CD14-positive monocyte (primary cell): ENCODE data around the gene TBX10. TPM values are rescaled to one million over a fixed set of nuclear protein-coding genes. Genes with fewer than 3 reads are reported as not detected.

ENCODE experiments used
- DNase-seq, 3 donors: peaks; one replicate each; pipeline ENCODE4 v3.0.0-alpha.2; 2011 to 2022
- H2AFZ ChIP-seq: 2 replicates; pipeline ENCODE4 v1.6.0; 2012; ENCODE audit warnings: mild to moderate bottlenecking, low read depth, low read length, inconsistent platforms; ENCODE audit not compliant: insufficient read depth, poor library complexity, severe bottlenecking
- H3K27ac ChIP-seq, 2 donors: 1 replicate in 1 of 2; 2 replicates in 1 of 2; pipeline ENCODE4 v1.5.1; 2012 to 2013; ENCODE audit warnings: low read length in 2 of 2, control low read depth in 1 of 2, inconsistent platforms in 1 of 2, low read depth in 1 of 2, mild to moderate bottlenecking in 1 of 2
- H3K27me3 ChIP-seq, 2 donors: one replicate each; pipeline versions ENCODE4 v1.6.0 to v1.6.1; 2011 to 2013; ENCODE audit warnings: low read length in 2 of 2; ENCODE audit not compliant: control insufficient read depth in 2 of 2, insufficient read depth in 2 of 2
- H3K36me3 ChIP-seq, 2 donors: replicated peaks in 1 of 2; 1 replicate in 1 of 2; 2 replicates in 1 of 2; pipeline versions ENCODE4 v1.5.1 to v1.6.1; 2012 to 2013; ENCODE audit warnings: low read length in 2 of 2, control low read depth in 1 of 2, inconsistent platforms in 1 of 2, mild to moderate bottlenecking in 1 of 2; ENCODE audit not compliant: insufficient read depth in 2 of 2, control insufficient read depth in 1 of 2
- H3K4me1 ChIP-seq, 2 donors: 1 replicate in 1 of 2; 2 replicates in 1 of 2; pipeline versions ENCODE4 v1.5.1 to v1.6.1; 2012 to 2013; ENCODE audit warnings: low read length in 2 of 2, control low read depth in 1 of 2, inconsistent platforms in 1 of 2, mild to moderate bottlenecking in 1 of 2, moderate library complexity in 1 of 2; ENCODE audit not compliant: insufficient read depth in 2 of 2, control insufficient read depth in 1 of 2
- H3K4me2 ChIP-seq: replicated peaks from 2 replicates; pipeline ENCODE3; 2012; ENCODE audit warnings: low read length, moderate library complexity, mild to moderate bottlenecking; ENCODE audit not compliant: poor library complexity, severe bottlenecking; ENCODE audit errors: extremely low read depth
- H3K4me3 ChIP-seq, 3 experiments: fragments of 200-600 bp in 1 of 3; sonication (generic) in 1 of 3; replicated peaks in 1 of 3; 1 replicate in 2 of 3; 2 replicates in 1 of 3; pipeline ENCODE4 v1.5.1; 2011 to 2013; ENCODE audit warnings: low read length in 3 of 3, mild to moderate bottlenecking in 3 of 3, control low read depth in 2 of 3, low read depth in 2 of 3, inconsistent platforms in 1 of 3, moderate library complexity in 1 of 3
- H3K79me2 ChIP-seq: 2 replicates; pipeline ENCODE4 v1.6.0; 2012; ENCODE audit warnings: mild to moderate bottlenecking, control low read depth, inconsistent platforms, low read length, moderate library complexity; ENCODE audit not compliant: insufficient read depth
- H3K9ac ChIP-seq: 2 replicates; pipeline ENCODE4 v1.6.0; 2017; ENCODE audit warnings: low read length, mild to moderate bottlenecking; ENCODE audit not compliant: insufficient read depth, poor library complexity, severe bottlenecking
- H3K9me3 ChIP-seq, 2 donors: replicated peaks in 1 of 2; 1 replicate in 1 of 2; 2 replicates in 1 of 2; pipeline versions ENCODE4 v1.5.1 to v1.6.1; 2012 to 2013; ENCODE audit warnings: low read length in 2 of 2, control low read depth in 1 of 2; ENCODE audit not compliant: control insufficient read depth in 1 of 2, insufficient read depth in 1 of 2
- H4K20me1 ChIP-seq: 2 replicates; pipeline ENCODE4 v1.6.0; 2012; ENCODE audit warnings: mild to moderate bottlenecking, low read length, control low read depth, moderate library complexity; ENCODE audit not compliant: insufficient read depth
- H3K27ac Mint-ChIP-seq, 7 donors: one replicate each; pipeline ENCODE4 v1.8.0; 2020; ENCODE audit warnings: mild to moderate bottlenecking in 7 of 7, mixed read lengths in 7 of 7, moderate library complexity in 6 of 7, inconsistent platforms in 2 of 7
- H3K27me3 Mint-ChIP-seq, 3 donors: one replicate each; pipeline ENCODE4 v1.8.0; 2021 to 2022; ENCODE audit warnings: low read depth in 3 of 3, mild to moderate bottlenecking in 3 of 3, mixed read lengths in 3 of 3, moderate library complexity in 3 of 3, inconsistent platforms in 1 of 3
- H3K36me3 Mint-ChIP-seq, 2 donors: one replicate each; pipeline ENCODE4 v1.8.0; 2020; ENCODE audit warnings: mixed read lengths in 2 of 2, inconsistent platforms in 1 of 2, mild to moderate bottlenecking in 1 of 2
- H3K4me1 Mint-ChIP-seq: one replicate; pipeline ENCODE4 v1.8.0; 2020; ENCODE audit warnings: mild to moderate bottlenecking, mixed read lengths
- H3K4me3 Mint-ChIP-seq, 2 donors: one replicate each; pipeline ENCODE4 v1.8.0; 2020; ENCODE audit warnings: mild to moderate bottlenecking in 2 of 2, mixed read lengths in 2 of 2, moderate library complexity in 1 of 2
- H3K9me3 Mint-ChIP-seq, 7 donors: one replicate each; pipeline ENCODE4 v1.8.0; 2020 to 2022; ENCODE audit warnings: mixed read lengths in 7 of 7, mild to moderate bottlenecking in 6 of 7, moderate library complexity in 6 of 7, inconsistent platforms in 2 of 7
- CTCF ChIP-seq: fragments of 200-600 bp; IDR thresholded peaks from one replicate; pipeline ENCODE4 v1.8.0; 2022; ENCODE audit warnings: antibody characterized with exemption, mild to moderate bottlenecking
- WGBS: methylation state at CpG from one replicate; pipeline ENCODE4 v1.1.5; 2013; ENCODE audit warnings: missing lambda C conversion rate; ENCODE audit not compliant: insufficient coverage; 5-methylcytosine and 5-hydroxymethylcytosine counted together
- intact Hi-C, 2 donors: fragments of 100-400 bp; cut with micrococcal nuclease; formaldehyde crosslinking; loops; one replicate each; pipeline versions ENCODE4 v1.15.0 to v1.15.1; 2023
- polyA plus RNA-seq, 3 donors: library from polyadenylated mRNA; depleted of rRNA in 1 of 3; unstranded in 2 of 3; stranded (reverse) in 1 of 3; fragments of 300-500 nt in 2 of 3; fragments of >200 nt in 1 of 3; fragmentation: Illumina TruSeq in 2 of 3; gene quantifications; 1 replicate in 2 of 3; 2 replicates in 1 of 3; pipeline ENCODE4 v1.2.3, GENCODE V29; 2012 to 2021

Gene TBX10
- polyA plus RNA-seq, 3 donors: not detected

GRCh38 chr11:67670316-67671210 lies 31.0 kb upstream of the TBX10 start:
- no peaks in the 10 kb centered on the region for H3K9me3 ChIP-seq
- H3K9ac ChIP-seq: no peak overlapping the region
- peaks cover 0 to 4% (median 2%) of the 10 kb centered on the region in 7 donors for H3K9me3 Mint-ChIP-seq
- no peaks in the 10 kb centered on the region for H3K4me1 Mint-ChIP-seq
- H3K36me3 Mint-ChIP-seq: no peaks in the 10 kb centered on the region
- peaks cover 0 to 2% (median 1%) of the 10 kb centered on the region in 3 donors for H3K27me3 Mint-ChIP-seq
- TF ChIP-seq CTCF: no peak
- H3K4me1 ChIP-seq: no peaks in the 10 kb centered on the region
- H3K27ac Mint-ChIP-seq: no peak overlapping the region
- no peak overlapping the region for H3K4me2 ChIP-seq
- intact Hi-C loops: no loop called here
- H2AFZ ChIP-seq: no peak overlapping the region
- no peaks in the 10 kb centered on the region for H4K20me1 ChIP-seq
- H3K4me3 Mint-ChIP-seq: no peak overlapping the region
- no peak overlapping the region for H3K27ac ChIP-seq
- no peak for DNase-seq
- H3K27me3 ChIP-seq: no peaks in the 10 kb centered on the region
- H3K36me3 ChIP-seq: no peaks in the 10 kb centered on the region
- 94% methylated on average over 19 of the region's 23 CpGs for WGBS
- H3K79me2 ChIP-seq: no peaks in the 10 kb centered on the region
- no peak overlapping the region for H3K4me3 ChIP-seq

- no peaks in the 10 kb centered on the region for H3K79me2 ChIP-seq
- no peak overlapping the region for H3K27ac ChIP-seq
- intact Hi-C loops: no loop called here
- no peak overlapping the region for H3K9ac ChIP-seq
- Mint-ChIP-seq H3K4me1 (no peaks in the 10 kb centered on the region), H3K36me3 (no peaks in the 10 kb centered on the region), H3K4me3 (no peak overlapping the region), H3K9me3 (no peaks in the 10 kb centered on the region), H3K27ac (no peak overlapping the region), H3K27me3 (peaks cover 0 to under 1% (median 0%) of the 10 kb centered on the region in 3 donors)
- no peaks in the 10 kb centered on the region for H4K20me1 ChIP-seq
- TF ChIP-seq CTCF: no peak
- no peak overlapping the region for H3K4me2 ChIP-seq
- H3K9me3 ChIP-seq: no peaks in the 10 kb centered on the region
- H3K36me3 ChIP-seq: no peaks in the 10 kb centered on the region
- DNase-seq: no peak
- H3K27me3 ChIP-seq: no peaks in the 10 kb centered on the region
- WGBS: 62% methylated on average over 5 of the region's 5 CpGs
- no peaks in the 10 kb centered on the region for H3K4me1 ChIP-seq
- H2AFZ ChIP-seq: no peak overlapping the region
- H3K4me3 ChIP-seq: no peak overlapping the region
Observed at GRCh38 chr11:67668192-67668551, 28.6 kb upstream of the TBX10 start.
